Body of pancreas (tissue), 4 donors: ENCODE measurements around the gene CACNG1. TPM values are rescaled to one million over a fixed set of nuclear protein-coding genes. Genes with fewer than 3 reads are reported as not detected.

ENCODE experiments used
- ATAC-seq: fragments of 150-250 bp; one replicate; pipeline ENCODE4 v1.9.1; 2016
- DNase-seq, 4 donors: peaks; one replicate each; pipeline ENCODE4 v3.0.0-alpha.2; 2019
- H3K27ac ChIP-seq, 4 donors: fragments of 200-600 bp; sonication (generic); 1 replicate in 3 of 4; 2 replicates in 1 of 4; pipeline versions ENCODE4 v1.5.1 to v1.6.1; 2016 to 2019; ENCODE audit warnings: mild to moderate bottlenecking in 1 of 4, mixed read lengths in 1 of 4, moderate library complexity in 1 of 4
- H3K27me3 ChIP-seq, 2 donors: fragments of 200-600 bp; sonication (generic); one replicate each; pipeline ENCODE4 v1.6.0; 2016; ENCODE audit warnings: mild to moderate bottlenecking in 1 of 2
- H3K36me3 ChIP-seq, 2 donors: fragments of 200-600 bp; sonication (generic); replicated peaks in 1 of 2; 2 replicates each; pipeline ENCODE4 v1.5.1; 2016; ENCODE audit warnings: low read depth in 2 of 2; ENCODE audit not compliant: insufficient read depth in 1 of 2
- H3K4me1 ChIP-seq: fragments of 200-600 bp; sonication (generic); one replicate; pipeline ENCODE4 v1.6.0; 2016
- H3K4me3 ChIP-seq, 2 donors: fragments of 200-600 bp; sonication (generic); 1 replicate in 1 of 2; 2 replicates in 1 of 2; pipeline ENCODE4 v1.5.1; 2016 to 2019
- H3K9me3 ChIP-seq, 3 donors: fragments of 200-600 bp; sonication (generic); 1 replicate in 2 of 3; 2 replicates in 1 of 3; pipeline ENCODE4 v1.5.1; 2016
- POLR2A ChIP-seq, 3 donors: fragments of 450-650 bp; IDR thresholded peaks; one replicate each; pipeline ENCODE4 v1.6.1; 2016; ENCODE audit warnings: antibody characterized with exemption in 3 of 3, mild to moderate bottlenecking in 2 of 3
- WGBS, 2 donors: methylation state at CpG; one replicate each; pipeline ENCODE4 v1.1.5; 2017; 5-methylcytosine and 5-hydroxymethylcytosine counted together
- intact Hi-C: fragments of 100-400 bp; cut with DNase I; formaldehyde crosslinking; loops from one replicate; pipeline ENCODE4 v1.15.1; 2023
- total RNA-seq, 2 donors: library from RNA; depleted of rRNA; stranded (reverse); fragments of >200 nt; gene quantifications; one replicate each; pipeline ENCODE4 v1.1.0, GENCODE V29; 2016
- TF ChIP-seq, protein P1 (sequence below), 7 experiments: fragments of 450-650 bp in 4 of 7; fragments of 200-600 bp in 3 of 7; sonication (generic) in 3 of 7; IDR thresholded peaks; one replicate each; pipeline ENCODE4 v1.5.1; 2016 to 2019; ENCODE audit warnings: antibody characterized with exemption in 7 of 7

The CACNG1 gene
- total RNA-seq, 2 donors from 2014 or later: not detected

DNA sequence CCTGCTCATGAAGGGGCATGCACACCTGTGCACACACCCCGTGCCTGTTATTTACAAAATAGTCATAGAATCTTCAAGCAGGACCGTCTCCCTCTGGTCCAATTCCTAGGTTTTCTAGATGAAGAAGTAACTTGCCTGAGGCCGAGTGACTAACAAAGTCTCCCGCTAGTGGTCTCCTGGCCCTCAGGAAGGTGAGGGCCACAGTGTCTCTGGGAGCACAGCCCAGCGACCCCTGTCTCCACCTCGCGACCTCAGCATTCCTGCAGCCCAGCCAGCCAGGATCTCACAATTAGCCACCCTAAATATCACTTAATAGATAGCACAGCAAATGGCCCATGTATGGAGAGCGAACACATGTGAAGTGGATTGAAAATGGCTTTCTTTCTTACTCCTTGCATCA lies 30.5 kb upstream of the CACNG1 start:
- Histone ChIP-seq H3K4me1 (no peaks in the 10 kb centered on the region), H3K9me3 (no peaks in the 10 kb centered on the region), H3K27me3 (no peaks in the 10 kb centered on the region), H3K4me3 (no peak overlapping the region), H3K36me3 (no peaks in the 10 kb centered on the region), H3K27ac (no peak overlapping the region)
- TF ChIP-seq, protein P1, sequence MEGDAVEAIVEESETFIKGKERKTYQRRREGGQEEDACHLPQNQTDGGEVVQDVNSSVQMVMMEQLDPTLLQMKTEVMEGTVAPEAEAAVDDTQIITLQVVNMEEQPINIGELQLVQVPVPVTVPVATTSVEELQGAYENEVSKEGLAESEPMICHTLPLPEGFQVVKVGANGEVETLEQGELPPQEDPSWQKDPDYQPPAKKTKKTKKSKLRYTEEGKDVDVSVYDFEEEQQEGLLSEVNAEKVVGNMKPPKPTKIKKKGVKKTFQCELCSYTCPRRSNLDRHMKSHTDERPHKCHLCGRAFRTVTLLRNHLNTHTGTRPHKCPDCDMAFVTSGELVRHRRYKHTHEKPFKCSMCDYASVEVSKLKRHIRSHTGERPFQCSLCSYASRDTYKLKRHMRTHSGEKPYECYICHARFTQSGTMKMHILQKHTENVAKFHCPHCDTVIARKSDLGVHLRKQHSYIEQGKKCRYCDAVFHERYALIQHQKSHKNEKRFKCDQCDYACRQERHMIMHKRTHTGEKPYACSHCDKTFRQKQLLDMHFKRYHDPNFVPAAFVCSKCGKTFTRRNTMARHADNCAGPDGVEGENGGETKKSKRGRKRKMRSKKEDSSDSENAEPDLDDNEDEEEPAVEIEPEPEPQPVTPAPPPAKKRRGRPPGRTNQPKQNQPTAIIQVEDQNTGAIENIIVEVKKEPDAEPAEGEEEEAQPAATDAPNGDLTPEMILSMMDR (IDR thresholded peaks at IDR 0.05): no peak
- TF ChIP-seq POLR2A (IDR thresholded peaks at IDR 0.05): no peak
- intact Hi-C loops: no loop called here
- ATAC-seq: no peak
- DNase-seq: no peak
- 87 to 88% methylated on average over 8 of the region's 8 CpGs for WGBS, 2 donors

DNA sequence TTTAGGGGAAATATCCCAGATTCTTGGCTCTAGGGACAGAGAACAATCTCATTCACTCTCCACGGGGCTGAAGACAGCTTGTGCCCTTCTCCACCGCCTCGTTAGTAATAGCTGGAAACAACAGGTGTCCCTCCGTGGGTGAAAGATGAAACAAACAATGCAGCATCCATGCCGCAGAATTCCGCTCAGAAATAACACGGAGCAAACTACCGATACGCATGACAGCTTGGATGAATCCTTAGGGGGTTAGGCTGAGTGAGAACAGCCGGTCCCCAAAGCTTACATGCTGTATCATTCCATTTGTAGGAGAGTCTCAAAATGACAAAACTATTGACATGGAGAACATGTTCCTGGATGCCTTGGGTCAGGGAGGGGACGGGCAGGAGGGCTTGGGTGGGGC lies 29.4 kb upstream of the CACNG1 start:
- Histone ChIP-seq H3K27ac (no peak overlapping the region), H3K27me3 (no peaks in the 10 kb centered on the region), H3K4me1 (no peaks in the 10 kb centered on the region), H3K36me3 (no peaks in the 10 kb centered on the region), H3K4me3 (no peak overlapping the region), H3K9me3 (no peaks in the 10 kb centered on the region)
- TF ChIP-seq, protein P1 (IDR thresholded peaks at IDR 0.05): no peak
- TF ChIP-seq POLR2A (IDR thresholded peaks at IDR 0.05): no peak
- intact Hi-C loops: no loop called here
- WGBS, 2 donors: 83 to 85% methylated on average over 11 of the region's 11 CpGs
- DNase-seq: no peak
- ATAC-seq: no peak

DNA sequence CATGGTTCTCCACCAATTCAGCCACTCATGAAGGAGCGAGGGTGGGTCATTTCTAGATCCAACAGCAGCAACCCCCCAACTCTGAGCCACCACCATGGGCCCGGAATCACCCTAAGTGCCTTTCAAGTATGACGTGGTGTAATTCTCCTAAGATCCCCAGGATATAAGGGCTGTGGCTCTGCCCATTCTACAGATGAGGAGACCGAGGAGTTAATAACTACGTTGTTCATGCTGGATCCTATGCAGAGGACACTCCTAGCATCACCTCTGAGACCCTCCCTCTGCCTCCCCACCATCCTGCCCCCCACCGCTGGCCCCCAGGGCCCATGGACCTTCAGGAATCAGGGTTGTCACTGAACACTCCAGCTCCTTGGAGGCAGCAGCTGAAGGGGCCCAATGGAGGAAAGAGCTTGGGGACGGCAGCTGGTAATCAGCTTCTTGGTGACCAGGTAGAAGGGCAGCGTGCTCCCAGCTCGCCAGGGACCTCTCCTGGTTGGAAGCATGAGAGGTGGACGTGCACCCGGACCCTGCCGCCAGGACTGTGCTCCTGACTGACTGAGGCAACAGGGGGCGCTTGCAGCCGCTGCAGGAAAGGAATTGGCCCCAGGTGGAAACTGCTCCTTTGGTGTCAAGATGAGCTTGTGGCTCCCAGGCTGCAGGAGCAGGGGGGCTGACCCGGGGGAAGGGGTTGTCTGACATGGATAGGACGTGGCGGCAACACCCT lies 28.2 kb upstream of the CACNG1 start:
- Histone ChIP-seq H3K9me3 (no peaks in the 10 kb centered on the region), H3K4me3 (no peak overlapping the region), H3K27ac (no peak overlapping the region), H3K36me3 (no peaks in the 10 kb centered on the region), H3K27me3 (no peaks in the 10 kb centered on the region), H3K4me1 (no peaks in the 10 kb centered on the region)
- DNase-seq (no peak), ATAC-seq (no peak)
- intact Hi-C loops: no loop called here
- 77 to 83% methylated on average over 8 to 17 of the region's 17 CpGs for WGBS, 2 donors
- TF ChIP-seq POLR2A (IDR thresholded peaks at IDR 0.05): no peak
- TF ChIP-seq, protein P1 (IDR thresholded peaks at IDR 0.05): no peak

DNA sequence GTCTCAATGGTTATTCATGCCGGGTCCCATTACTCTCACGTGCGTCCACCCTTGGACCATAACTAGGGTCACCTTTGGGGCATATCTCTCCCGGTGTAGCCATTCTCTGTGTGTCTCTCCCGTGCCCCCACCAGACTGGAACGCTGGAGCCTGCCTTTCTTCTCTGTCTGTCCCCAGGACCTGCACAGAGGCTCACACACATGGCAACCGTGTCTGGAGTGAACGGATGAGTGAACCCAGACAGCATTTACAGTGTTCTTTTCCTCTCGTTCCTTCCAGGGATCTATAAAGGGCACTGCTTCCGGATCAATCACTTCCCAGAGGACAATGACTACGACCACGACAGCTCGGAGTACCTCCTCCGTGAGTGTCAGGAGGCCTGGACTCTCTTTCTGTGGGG lies 26.4 kb upstream of the CACNG1 start:
- Histone ChIP-seq H3K36me3 (no peaks in the 10 kb centered on the region), H3K27ac (no peak overlapping the region), H3K4me1 (no peaks in the 10 kb centered on the region), H3K4me3 (no peak overlapping the region), H3K27me3 (no peaks in the 10 kb centered on the region), H3K9me3 (no peaks in the 10 kb centered on the region)
- intact Hi-C loops: no loop called here
- TF ChIP-seq POLR2A (IDR thresholded peaks at IDR 0.05): no peak
- TF ChIP-seq, protein P1 (IDR thresholded peaks at IDR 0.05): no peak
- DNase-seq (no peak), ATAC-seq (no peak)
- WGBS, 2 donors: 85 to 86% methylated on average over 14 of the region's 14 CpGs
